Progenitor cell of endocrine pancreas (in vitro differentiated cells): ENCODE measurements around the gene NEURL1B. TPM values are rescaled to one million over a fixed set of nuclear protein-coding genes. Genes with fewer than 3 reads are reported as not detected.

Experiments used
- DNase-seq: peaks from one replicate; pipeline ENCODE4 v3.0.0; 2021; ENCODE audit warnings: low spot score; ENCODE audit not compliant: unreplicated experiment
- H3K27ac Mint-ChIP-seq: 2 replicates; pipeline ENCODE4 v1.8.0; 2021; ENCODE audit warnings: mild to moderate bottlenecking, moderate library complexity, mixed read lengths
- H3K27me3 Mint-ChIP-seq: 2 replicates; pipeline ENCODE4 v1.8.0; 2021; ENCODE audit warnings: mixed read lengths
- H3K36me3 Mint-ChIP-seq: 2 replicates; pipeline ENCODE4 v1.8.0; 2022; ENCODE audit warnings: mixed read lengths; ENCODE audit not compliant: insufficient read depth
- H3K4me1 Mint-ChIP-seq: 2 replicates; pipeline ENCODE4 v1.8.0; 2021; ENCODE audit warnings: low read depth, mixed read lengths
- H3K4me3 Mint-ChIP-seq: 2 replicates; pipeline ENCODE4 v1.8.0; 2021; ENCODE audit warnings: low read depth, mild to moderate bottlenecking, moderate library complexity, mixed read lengths
- H3K9me3 Mint-ChIP-seq: 2 replicates; pipeline ENCODE4 v1.8.0; 2021; ENCODE audit warnings: low read depth, mixed read lengths
- total RNA-seq: library from RNA; stranded (reverse); gene quantifications from 2 replicates; pipeline ENCODE4 v1.2.1, GENCODE V29; 2021
- TF ChIP-seq, protein P1 (sequence below): fragments of 200-600 bp; sonication (generic); IDR thresholded peaks from one replicate; pipeline ENCODE4 v1.5.0; 2021; ENCODE audit warnings: antibody characterized with exemption, mild to moderate bottlenecking; ENCODE audit not compliant: unreplicated experiment

NEURL1B gene
- total RNA-seq, 1 donor from 2014 or later, result 4.0 TPM

DNA sequence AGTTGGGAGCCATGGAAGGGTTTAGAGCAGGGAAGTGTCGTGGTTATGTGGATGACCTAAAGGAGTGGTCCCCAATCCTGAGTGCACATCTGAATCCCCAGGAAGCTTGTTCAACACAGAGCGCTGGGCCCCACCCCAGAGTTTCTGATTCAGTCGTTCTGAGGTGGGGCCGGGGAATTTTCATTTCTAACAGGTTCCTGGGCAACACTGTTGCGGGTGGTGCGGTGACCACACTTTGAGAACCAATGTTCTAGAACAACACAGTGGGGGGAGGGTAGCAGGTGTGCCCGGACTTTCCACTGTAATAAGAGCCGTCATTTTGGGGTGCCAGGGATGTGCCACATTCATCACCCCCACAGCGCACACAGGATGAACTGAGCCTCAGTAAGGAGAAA is 90.6 kb downstream of the NEURL1B start:
- peaks cover 5% of the 10 kb centered on the region for H3K27me3 Mint-ChIP-seq
- no peaks in the 10 kb centered on the region for H3K9me3 Mint-ChIP-seq
- no peak for DNase-seq
- no peak overlapping the region for H3K4me3 Mint-ChIP-seq
- TF ChIP-seq, protein P1, sequence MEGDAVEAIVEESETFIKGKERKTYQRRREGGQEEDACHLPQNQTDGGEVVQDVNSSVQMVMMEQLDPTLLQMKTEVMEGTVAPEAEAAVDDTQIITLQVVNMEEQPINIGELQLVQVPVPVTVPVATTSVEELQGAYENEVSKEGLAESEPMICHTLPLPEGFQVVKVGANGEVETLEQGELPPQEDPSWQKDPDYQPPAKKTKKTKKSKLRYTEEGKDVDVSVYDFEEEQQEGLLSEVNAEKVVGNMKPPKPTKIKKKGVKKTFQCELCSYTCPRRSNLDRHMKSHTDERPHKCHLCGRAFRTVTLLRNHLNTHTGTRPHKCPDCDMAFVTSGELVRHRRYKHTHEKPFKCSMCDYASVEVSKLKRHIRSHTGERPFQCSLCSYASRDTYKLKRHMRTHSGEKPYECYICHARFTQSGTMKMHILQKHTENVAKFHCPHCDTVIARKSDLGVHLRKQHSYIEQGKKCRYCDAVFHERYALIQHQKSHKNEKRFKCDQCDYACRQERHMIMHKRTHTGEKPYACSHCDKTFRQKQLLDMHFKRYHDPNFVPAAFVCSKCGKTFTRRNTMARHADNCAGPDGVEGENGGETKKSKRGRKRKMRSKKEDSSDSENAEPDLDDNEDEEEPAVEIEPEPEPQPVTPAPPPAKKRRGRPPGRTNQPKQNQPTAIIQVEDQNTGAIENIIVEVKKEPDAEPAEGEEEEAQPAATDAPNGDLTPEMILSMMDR, result no peak
- H3K36me3 Mint-ChIP-seq, result no peaks in the 10 kb centered on the region
- no peak overlapping the region for H3K27ac Mint-ChIP-seq
- H3K4me1 Mint-ChIP-seq, result peaks cover 14% of the 10 kb centered on the region

GRCh38 chr5:172732201-172732865 is 91.3 kb downstream of the NEURL1B start:
- Mint-ChIP-seq H3K9me3 (no peaks in the 10 kb centered on the region), H3K4me1 (peaks cover 13% of the 10 kb centered on the region), H3K27me3 (peaks cover 5% of the 10 kb centered on the region), H3K36me3 (no peaks in the 10 kb centered on the region), H3K27ac (no peak overlapping the region), H3K4me3 (no peak overlapping the region)
- TF ChIP-seq, protein P1, result no peak
- DNase-seq, result no peak

GRCh38 chr5:172733131-172733973 is 92.3 kb downstream of the NEURL1B start:
- H3K27me3 Mint-ChIP-seq, result peaks cover 5% of the 10 kb centered on the region
- H3K4me1 Mint-ChIP-seq, result peaks cover 8% of the 10 kb centered on the region
- DNase-seq, result no peak
- H3K27ac Mint-ChIP-seq, result peak overlapping the region; percentile 19
- no peaks in the 10 kb centered on the region for H3K36me3 Mint-ChIP-seq
- no peaks in the 10 kb centered on the region for H3K9me3 Mint-ChIP-seq
- TF ChIP-seq, protein P1, result no peak
- no peak overlapping the region for H3K4me3 Mint-ChIP-seq

- no peak overlapping the region for H3K4me3 Mint-ChIP-seq
- DNase-seq, result no peak
- peaks cover 8% of the 10 kb centered on the region for H3K4me1 Mint-ChIP-seq
- H3K9me3 Mint-ChIP-seq, result no peaks in the 10 kb centered on the region
- TF ChIP-seq, protein P1, result no peak
- H3K36me3 Mint-ChIP-seq, result no peaks in the 10 kb centered on the region
- H3K27ac Mint-ChIP-seq, result peak overlapping the region; percentile 19
- peaks cover 5% of the 10 kb centered on the region for H3K27me3 Mint-ChIP-seq
Measured at GRCh38 chr5:172733974-172734346, 92.9 kb downstream of the NEURL1B start.

- Mint-ChIP-seq H3K36me3 (no peaks in the 10 kb centered on the region), H3K27ac (no peak overlapping the region), H3K9me3 (no peaks in the 10 kb centered on the region), H3K4me3 (no peak overlapping the region), H3K27me3 (peaks cover 5% of the 10 kb centered on the region), H3K4me1 (peaks cover 8% of the 10 kb centered on the region)
- TF ChIP-seq, protein P1, result no peak
- DNase-seq, result no peak
Measured at GRCh38 chr5:172735141-172735831, 94.2 kb downstream of the NEURL1B start.
